ENCODE data around the gene HNF4A.

Gene HNF4A

DNA sequence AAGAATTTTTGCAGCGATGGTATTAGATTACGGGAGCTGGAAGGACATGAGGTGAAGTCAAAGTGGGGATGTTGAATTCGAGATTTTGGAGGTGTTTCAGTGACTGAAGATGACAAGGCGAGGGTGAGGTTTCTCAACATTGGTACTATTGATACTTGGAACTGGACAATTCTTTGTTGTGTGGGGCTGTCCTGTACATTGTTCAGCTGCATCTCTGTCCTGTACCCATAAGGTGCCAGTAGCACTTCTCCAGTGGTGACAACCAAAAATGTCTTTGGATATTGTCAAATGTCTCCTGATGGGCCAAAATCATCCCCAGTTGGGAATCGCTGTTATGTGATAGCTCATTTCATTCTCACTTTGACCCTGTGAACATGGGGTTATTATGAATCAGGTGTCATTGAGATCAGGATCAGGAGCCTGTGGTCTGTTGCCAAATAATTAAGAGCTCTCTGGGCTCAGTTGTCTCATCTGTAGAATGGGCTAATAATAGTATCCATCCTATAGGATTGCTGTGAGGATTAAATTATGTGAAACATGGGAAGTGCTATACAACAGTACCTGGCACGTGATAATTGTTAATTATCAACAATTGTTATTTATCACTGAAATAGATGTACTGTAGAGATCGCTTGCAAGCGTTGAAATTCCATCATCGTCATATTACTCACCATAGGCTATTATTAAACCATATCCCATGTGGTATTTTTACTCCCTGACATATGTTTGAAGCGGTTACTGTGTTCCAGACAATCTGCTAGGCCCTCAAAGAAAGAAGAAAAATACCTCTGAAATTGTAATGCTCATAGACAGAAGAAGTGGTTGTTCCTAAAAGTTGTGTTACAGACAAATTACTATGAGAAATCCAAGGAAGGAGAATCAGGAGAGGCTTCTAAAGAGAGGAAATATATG is 71.6 kb downstream of the HNF4A start:
- DNase-seq (ENCODE audit: low read depth): no peak

DNA sequence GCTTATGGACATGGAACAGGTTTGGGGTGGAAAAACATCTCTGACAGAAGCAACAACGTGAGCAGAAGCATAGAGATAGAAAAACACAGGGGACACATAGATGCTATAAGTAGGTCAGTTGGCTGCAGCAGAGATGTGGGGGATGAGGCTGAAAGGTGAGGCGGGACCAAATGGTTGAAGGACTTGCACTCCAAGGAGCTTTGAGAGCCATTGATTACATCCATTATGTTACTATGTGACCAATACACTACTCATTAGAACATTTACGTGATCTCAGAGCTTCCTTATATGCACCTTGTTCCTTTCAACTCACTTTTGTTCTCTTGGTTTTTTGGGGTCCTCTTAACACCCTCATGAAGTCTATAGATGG is 72.3 kb downstream of the HNF4A start:
- no peak for DNase-seq (ENCODE audit: low read depth)

DNA sequence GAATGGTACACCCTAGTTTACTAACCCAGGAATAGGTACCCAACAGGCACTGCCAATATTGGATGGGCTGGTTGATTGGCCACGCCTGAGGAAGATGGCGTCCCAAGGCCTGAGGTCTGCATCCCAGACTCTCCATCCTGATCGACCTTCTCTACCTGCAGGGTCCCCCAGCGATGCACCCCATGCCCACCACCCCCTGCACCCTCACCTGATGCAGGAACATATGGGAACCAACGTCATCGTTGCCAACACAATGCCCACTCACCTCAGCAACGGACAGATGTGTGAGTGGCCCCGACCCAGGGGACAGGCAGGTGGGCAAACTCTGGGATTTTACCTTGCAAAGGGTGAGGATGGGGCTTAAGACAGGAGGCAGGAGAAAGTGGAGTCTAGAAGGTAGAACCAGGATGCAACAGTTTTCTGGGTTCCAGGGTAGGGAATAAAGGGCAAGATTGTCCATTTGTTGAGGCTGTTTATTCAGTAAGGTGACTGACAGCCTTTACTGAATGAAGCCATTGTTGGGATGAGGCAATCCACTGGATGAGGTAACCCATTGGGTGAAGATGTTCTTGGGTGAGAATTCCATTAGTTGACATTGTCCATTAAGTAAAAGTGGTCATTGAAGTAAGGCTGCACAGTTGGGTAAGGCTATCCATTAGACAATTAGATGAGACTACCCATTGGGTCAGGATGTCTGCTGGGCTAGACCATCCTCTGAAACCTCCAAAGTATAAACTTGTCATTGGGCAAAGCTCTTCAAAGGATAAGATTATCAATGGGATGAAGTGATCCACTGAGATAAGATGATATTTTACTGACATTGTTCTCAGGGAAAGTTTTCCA is 72.9 kb downstream of the HNF4A start:
- peak; percentile 28 for DNase-seq (ENCODE audit: low read depth)

DNA sequence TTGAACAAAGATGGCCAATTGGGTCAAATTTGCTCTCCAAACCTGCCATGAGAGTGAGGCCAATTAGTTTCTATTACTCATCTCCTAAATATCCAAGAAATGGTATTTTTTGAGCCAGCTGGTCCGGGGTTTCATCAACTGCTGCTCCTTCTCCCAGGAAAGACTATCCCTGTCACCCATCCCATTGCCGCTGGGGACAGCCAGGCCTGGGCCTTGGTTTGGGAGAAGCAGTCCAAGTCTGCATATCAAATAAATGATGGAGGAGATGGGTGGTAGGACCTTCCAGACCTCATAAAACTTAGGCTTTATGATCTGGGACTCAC is 73.5 kb downstream of the HNF4A start:
- DNase-seq (ENCODE audit: low read depth): no peak

DNA sequence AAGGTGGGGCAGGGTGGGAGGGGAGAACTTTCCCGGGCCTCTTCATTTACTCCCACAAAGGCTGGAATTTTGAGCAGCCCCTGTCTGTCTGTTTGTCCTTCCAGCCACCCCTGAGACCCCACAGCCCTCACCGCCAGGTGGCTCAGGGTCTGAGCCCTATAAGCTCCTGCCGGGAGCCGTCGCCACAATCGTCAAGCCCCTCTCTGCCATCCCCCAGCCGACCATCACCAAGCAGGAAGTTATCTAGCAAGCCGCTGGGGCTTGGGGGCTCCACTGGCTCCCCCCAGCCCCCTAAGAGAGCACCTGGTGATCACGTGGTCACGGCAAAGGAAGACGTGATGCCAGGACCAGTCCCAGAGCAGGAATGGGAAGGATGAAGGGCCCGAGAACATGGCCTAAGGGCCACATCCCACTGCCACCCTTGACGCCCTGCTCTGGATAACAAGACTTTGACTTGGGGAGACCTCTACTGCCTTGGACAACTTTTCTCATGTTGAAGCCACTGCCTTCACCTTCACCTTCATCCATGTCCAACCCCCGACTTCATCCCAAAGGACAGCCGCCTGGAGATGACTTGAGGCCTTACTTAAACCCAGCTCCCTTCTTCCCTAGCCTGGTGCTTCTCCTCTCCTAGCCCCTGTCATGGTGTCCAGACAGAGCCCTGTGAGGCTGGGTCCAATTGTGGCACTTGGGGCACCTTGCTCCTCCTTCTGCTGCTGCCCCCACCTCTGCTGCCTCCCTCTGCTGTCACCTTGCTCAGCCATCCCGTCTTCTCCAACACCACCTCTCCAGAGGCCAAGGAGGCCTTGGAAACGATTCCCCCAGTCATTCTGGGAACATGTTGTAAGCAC is 74.1 kb downstream of the HNF4A start:
- DNase-seq (ENCODE audit: low read depth): no peak

DNA sequence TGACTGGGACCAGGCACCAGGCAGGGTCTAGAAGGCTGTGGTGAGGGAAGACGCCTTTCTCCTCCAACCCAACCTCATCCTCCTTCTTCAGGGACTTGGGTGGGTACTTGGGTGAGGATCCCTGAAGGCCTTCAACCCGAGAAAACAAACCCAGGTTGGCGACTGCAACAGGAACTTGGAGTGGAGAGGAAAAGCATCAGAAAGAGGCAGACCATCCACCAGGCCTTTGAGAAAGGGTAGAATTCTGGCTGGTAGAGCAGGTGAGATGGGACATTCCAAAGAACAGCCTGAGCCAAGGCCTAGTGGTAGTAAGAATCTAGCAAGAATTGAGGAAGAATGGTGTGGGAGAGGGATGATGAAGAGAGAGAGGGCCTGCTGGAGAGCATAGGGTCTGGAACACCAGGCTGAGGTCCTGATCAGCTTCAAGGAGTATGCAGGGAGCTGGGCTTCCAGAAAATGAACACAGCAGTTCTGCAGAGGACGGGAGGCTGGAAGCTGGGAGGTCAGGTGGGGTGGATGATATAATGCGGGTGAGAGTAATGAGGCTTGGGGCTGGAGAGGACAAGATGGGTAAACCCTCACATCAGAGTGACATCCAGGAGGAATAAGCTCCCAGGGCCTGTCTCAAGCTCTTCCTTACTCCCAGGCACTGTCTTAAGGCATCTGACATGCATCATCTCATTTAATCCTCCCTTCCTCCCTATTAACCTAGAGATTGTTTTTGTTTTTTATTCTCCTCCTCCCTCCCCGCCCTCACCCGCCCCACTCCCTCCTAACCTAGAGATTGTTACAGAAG is 75.0 kb downstream of the HNF4A start:
- no peak for DNase-seq (ENCODE audit: low read depth)

DNA sequence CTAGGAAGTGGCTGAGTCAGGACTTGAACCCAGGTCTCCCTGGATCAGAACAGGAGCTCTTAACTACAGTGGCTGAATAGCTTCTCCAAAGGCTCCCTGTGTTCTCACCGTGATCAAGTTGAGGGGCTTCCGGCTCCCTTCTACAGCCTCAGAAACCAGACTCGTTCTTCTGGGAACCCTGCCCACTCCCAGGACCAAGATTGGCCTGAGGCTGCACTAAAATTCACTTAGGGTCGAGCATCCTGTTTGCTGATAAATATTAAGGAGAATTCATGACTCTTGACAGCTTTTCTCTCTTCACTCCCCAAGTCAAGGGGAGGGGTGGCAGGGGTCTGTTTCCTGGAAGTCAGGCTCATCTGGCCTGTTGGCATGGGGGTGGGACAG is 75.6 kb downstream of the HNF4A start:
- no peak for DNase-seq (ENCODE audit: low read depth)

DNA sequence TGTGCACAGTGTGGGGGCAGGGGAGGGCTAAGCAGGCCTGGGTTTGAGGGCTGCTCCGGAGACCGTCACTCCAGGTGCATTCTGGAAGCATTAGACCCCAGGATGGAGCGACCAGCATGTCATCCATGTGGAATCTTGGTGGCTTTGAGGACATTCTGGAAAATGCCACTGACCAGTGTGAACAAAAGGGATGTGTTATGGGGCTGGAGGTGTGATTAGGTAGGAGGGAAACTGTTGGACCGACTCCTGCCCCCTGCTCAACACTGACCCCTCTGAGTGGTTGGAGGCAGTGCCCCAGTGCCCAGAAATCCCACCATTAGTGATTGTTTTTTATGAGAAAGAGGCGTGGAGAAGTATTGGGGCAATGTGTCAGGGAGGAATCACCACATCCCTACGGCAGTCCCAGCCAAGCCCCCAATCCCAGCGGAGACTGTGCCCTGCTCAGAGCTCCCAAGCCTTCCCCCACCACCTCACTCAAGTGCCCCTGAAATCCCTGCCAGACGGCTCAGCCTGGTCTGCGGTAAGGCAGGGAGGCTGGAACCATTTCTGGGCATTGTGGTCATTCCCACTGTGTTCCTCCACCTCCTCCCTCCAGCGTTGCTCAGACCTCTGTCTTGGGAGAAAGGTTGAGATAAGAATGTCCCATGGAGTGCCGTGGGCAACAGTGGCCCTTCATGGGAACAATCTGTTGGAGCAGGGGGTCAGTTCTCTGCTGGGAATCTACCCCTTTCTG is 76.2 kb downstream of the HNF4A start:
- DNase-seq (ENCODE audit: low read depth): peak; percentile 27

DNA sequence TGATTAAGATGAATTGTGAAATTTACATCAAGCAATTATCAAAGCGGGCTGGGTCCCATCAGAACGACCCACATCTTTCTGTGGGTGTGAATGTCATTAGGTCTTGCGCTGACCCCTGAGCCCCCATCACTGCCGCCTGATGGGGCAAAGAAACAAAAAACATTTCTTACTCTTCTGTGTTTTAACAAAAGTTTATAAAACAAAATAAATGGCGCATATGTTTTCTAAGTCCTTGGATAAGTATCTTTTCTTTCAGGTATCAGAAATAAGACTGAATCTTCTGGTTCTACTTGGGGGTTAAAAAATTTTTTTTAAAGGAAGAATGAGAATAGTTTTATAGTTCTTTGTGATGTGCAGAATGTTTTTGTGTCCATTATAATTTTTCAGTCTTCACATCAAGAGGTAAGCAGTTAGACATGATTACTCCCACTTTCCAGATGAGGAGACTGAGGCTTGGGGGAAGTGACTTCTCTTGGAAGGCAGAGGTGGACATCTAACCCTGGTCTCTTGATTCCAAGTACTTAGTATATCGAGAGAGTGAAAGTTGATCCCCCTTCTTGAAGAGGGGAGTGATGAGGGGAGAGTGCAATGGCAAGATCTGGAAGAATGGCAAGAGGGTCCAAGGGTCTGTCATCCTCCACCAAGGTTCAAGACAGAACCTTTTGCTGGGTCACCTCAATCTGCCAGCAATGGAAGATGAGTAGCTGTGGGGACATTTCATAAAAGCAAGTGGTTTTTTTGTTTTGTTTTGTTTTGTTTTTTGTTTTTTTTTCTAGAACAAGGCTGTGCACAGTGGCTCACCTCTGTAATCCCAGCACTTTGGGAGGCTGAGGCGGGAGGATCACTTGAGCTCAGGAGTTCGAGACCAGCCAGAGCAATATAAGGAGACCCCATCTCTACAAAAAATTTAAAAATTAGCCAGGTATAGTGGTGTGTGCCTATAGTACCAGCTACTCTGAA is 77.4 kb downstream of the HNF4A start:
- no peak for DNase-seq (ENCODE audit: low read depth)

DNA sequence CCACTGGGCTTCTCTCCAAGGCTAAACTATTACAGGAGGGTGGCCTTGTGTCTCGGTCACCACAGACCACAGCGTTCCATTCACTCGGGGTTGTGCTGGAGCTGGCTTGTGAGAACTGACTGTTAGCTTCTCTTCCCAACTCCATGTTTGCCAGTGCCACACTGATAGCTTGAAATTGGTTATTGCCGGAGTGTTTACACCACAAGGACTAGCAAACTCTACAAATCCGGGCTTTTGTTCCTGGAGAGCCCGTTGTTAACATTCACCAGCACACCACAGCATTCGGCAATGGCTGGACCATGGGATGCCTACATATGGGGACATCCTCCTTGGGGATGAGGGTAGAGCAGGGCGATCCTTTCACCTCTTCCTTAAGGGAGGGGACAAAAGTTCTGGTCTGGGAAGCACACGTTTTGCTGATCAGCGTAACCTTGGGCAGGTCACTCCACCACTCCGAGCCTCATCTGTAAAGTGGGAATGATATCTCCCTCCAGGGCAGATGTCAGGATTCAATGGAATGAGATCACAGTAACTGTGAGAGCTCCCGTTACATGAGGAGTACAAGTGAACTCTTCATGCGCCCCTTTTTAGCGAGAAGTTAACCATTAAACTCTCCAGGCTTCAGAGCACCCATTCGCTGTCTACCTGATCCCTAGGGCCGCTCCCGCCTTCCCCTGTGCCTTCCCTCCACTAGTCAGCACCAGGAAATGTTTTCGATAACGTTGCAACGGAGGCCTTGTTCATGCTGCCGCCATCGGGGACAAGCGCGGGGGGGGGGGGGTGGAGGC is 78.4 kb downstream of the HNF4A start:
- DNase-seq (ENCODE audit: low read depth): no peak

DNA sequence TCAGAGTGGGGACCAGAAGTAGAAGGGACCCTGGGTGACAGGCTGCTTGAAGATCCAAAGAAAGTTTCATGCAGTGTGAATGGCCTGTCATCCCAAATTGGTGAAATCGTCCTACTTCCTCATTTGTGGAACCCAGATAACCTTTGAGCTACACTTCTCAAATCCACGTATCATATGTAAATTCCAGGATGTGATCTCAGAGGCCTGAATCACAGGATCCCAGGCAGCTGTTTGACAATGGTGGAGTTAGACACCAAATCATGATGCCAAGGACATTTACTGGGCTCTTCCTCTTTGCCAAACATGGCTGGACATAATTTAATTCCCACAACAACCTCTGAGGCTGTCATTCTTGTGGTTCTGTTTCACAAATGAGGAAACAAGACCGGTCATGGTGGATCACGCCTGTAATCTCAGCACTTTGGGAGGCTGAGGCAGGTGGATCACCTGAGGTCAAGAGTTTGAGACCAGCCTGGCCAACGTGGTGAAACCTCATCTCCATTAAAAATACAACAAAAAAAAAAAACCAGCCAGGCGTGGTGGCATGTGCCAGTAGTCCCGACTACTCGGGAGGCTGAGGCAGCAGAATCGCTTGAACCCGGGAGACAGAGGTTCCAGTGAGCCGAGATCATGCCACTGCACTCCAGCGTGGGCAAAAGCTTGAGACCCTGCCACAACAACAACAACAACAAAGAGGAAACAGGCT is 80.3 kb downstream of the HNF4A start:
- no peak for DNase-seq (ENCODE audit: low read depth)

DNA sequence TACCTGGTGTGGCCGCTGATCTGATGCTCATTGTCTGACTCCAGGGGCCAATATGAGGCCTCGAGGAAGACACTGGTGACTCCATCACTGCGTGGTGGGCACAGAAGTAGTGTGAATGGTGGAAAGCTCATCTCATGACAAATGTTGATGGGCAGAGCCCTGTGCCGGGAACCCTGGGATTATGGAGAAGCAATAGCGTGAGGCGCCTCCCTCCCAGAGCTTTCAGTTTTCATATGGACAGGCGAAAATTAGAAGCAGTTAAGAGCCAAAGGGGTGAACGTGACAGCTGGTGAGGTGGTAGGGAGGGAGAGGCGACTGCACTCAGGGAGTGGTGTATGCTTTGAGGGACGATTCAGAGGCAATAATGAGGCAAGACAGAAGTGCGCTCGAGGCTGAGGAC is 80.9 kb downstream of the HNF4A start:
- DNase-seq (ENCODE audit: low read depth): no peak

DNA sequence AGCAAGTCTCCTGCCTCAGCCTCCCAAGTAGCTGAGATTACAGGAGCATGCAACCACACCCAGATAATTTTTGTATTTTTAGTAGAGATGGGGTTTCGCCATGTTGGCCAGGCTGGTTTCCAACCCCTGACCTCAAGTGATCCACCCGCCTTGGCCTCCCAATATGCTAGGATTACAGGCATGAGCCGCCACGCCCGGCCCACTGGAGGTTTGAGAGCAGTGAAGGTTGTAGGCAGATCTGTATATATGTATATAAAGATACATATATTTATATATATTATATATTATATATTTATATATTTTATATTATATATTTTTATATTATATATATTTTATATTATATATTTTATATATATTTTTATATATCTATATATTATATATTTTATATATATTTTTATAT is 82.0 kb downstream of the HNF4A start:
- no peak for DNase-seq (ENCODE audit: low read depth)

DNA sequence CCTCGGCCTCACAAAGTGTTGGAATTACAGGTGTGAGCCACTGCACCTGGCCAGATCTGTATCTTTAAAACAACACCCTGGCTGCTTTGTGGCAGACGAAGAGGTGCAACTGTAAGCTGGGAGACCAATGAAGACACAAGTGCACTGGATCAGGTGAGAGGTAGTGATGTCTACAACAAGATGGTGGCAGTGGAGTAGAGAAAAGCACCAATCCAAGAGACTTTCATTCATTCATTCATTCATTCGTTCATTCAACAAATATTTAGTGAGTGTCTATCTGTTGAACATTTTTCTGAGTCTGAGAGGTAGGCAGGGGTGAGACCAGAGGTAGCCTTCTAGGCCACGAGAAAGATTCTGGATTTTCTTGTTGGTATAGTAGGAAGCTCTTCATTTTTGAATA is 83.3 kb downstream of the HNF4A start:
- no peak for DNase-seq (ENCODE audit: low read depth)

DNA sequence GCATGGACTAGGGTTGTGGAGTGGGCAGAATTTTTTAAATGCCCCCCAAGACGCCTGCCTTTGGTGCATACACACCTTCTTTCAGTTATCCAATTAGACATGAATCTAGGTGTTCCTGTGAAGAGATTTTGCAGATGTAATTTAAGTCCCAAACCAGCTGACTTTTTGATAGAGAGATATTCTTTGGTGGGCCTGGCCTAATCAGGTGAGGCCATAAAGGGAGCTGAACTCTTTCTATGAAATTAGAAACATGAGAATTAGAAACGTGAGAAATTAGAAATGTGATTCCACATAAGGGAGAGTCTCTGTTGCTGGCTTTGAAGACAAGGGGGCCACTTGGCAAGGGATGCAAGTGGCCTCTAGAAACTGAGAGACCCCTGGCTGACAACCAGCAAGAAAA is 83.8 kb downstream of the HNF4A start:
- DNase-seq (ENCODE audit: low read depth): no peak

DNA sequence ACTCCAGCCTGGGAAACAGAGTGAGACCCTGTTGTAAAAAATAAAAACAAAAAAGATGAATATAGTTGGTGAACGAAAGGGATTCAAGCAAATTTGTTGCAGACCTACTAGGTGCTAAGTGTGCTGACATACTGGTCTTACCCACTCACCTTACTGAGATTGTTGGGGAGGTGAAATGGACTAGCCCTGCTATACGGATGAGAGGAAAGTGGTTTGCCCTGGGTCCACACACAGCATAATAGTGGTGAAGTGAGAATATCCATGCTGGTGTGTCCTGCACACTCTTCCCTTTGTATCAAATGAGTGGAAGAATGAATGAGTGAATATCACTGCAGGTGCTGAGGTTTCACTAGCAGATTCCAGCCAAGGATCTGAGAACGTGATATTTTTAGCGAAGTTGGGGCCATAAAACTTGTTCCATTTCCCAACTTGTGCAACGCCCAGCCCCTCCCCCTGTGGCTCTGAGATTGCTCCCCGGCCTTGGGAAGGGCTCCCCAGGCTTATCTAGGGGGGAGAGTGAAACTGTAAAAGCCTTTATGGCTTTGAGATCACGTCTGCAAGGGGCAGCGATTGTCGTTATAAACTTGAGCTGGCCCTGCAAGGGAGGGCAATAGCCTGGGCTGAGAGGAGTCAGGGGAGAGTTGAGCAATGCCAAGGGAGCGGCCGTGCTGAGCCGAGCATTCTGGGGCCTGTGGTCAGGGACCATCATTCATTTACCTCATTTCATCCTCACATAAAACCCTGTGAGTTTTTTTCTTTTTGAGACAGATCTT is 87.0 kb downstream of the HNF4A start:
- peak; percentile 58 for DNase-seq (ENCODE audit: low read depth)

Data from amniotic epithelial cell (primary cell).